GM12891 (cell line): ENCODE measurements around the gene BRD3OS.

ENCODE experiments used
- PAX5 ChIP-seq: IDR thresholded peaks from 2 replicates; pipeline ENCODE4 v1.6.1; 2011; ENCODE audit warnings: low read length, moderate library complexity, mild to moderate bottlenecking; ENCODE audit not compliant: insufficient read depth, severe bottlenecking
- POLR2A ChIP-seq: IDR thresholded peaks from 2 replicates; pipeline ENCODE4 v1.6.1; 2011; ENCODE audit warnings: low read depth, low read length, control low read depth
- POLR2AphosphoS5 ChIP-seq: IDR thresholded peaks from 2 replicates; pipeline ENCODE4 v1.6.1; 2011; ENCODE audit warnings: low read depth, low read length, control low read depth
- POU2F2 ChIP-seq: IDR thresholded peaks from 2 replicates; pipeline ENCODE4 v1.6.1; 2011; ENCODE audit warnings: low read depth, mild to moderate bottlenecking, control low read depth, low read length, moderate library complexity
- SPI1 ChIP-seq: IDR thresholded peaks from 2 replicates; pipeline ENCODE4 v1.6.1; 2011; ENCODE audit warnings: low read depth, low read length, control low read depth
- TAF1 ChIP-seq: IDR thresholded peaks from 2 replicates; pipeline ENCODE4 v1.6.1; 2011; ENCODE audit warnings: low read depth, low read length, control low read depth

- no peak for TF ChIP-seq POLR2AphosphoS5
- TF ChIP-seq TAF1, result no peak
- TF ChIP-seq POLR2A, result no peak
- TF ChIP-seq SPI1, result no peak
- TF ChIP-seq POU2F2, result no peak
- no peak for TF ChIP-seq PAX5
Measured at GRCh38 chr9:133976191-133976861, 49.0 kb upstream of the BRD3OS start.
